ENCODE measurements around the gene CRISP3. TPM values are rescaled to one million over a fixed set of nuclear protein-coding genes. Genes with fewer than 3 reads are reported as not detected.

Gene CRISP3
- total and polyA plus RNA-seq, 2 of the 4 experiments (the other 2 are of a cell fraction): not detected

DNA sequence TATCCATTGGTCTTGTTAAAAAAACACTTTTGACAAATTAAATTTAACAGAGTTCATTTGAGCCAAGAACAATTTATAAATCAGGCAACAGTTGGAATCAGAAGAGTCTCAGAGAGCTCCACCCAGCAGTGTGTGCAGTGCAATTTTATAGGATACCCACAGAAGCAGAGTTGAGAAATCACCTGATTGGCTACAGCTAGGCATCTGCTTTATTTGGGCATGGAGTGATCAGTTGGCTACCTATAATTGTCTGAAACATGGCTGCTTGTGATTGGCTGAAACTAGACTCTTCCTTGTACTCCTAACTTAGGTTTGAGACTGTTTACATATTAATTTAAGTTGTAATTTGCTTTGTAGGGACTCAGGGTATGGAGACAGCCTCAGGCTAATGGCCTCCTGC is 30.9 kb upstream of the CRISP3 start:
- H4K20me1 ChIP-seq (ENCODE audit: insufficient read depth, low read length): no peaks in the 10 kb centered on the region
- POLR2A ChIA-PET (ENCODE audit: unreplicated experiment): no interaction called here
- no TSS peak for BruUV-seq (replicated peaks)

More for the DNA sequence above, 30.9 kb upstream of the CRISP3 start:
- no peaks in the 10 kb centered on the region for H3K36me3 ChIP-seq (ENCODE audit: control insufficient read depth, insufficient read depth, low read length)
- H4K91ac ChIP-seq (ENCODE audit: insufficient read depth, low read depth, low read length): no peak overlapping the region
- H3K4ac ChIP-seq (ENCODE audit: low read depth, low read length): no peak overlapping the region
- no peak overlapping the region for H2AFZ ChIP-seq (replicated peaks; ENCODE audit: low read length, poor library complexity)
- H3K79me1 ChIP-seq (ENCODE audit: low read depth in 1 of 2, low read length in 2 of 2): no peaks in the 10 kb centered on the region
- no peak overlapping the region for H3K27ac ChIP-seq (ENCODE audit: insufficient read depth, low read length)
- in situ Hi-C loops (cut with MboI; ENCODE audit: low sequenced_read_pairs) (no loop called here), dilution Hi-C loops (cut with HindIII; ENCODE audit: low sequenced_read_pairs, unreplicated experiment) (no loop called here), intact Hi-C loops (cut with micrococcal nuclease) (no loop called here)
- H4K5ac ChIP-seq (ENCODE audit: low read depth, low read length): no peak overlapping the region
- H2BK20ac ChIP-seq (ENCODE audit: low read depth, low read length): no peak overlapping the region
- H2BK120ac ChIP-seq (ENCODE audit: low read depth, low read length): no peak overlapping the region
- no peak overlapping the region for H3K4me2 ChIP-seq (ENCODE audit: low read depth, low read length)
- H4K8ac ChIP-seq (ENCODE audit: low read depth in 2 of 2, low read length in 2 of 2): no peak overlapping the region
- ATAC-seq (ENCODE audit: low read depth): no peak
- H3K4me1 ChIP-seq (ENCODE audit: control insufficient read depth, insufficient read depth, low read length): no peaks in the 10 kb centered on the region
- H3K9me1 ChIP-seq (ENCODE audit: insufficient read depth, low read length): no peaks in the 10 kb centered on the region
- no peak for TF ChIP-seq POLR2A (IDR thresholded peaks at IDR 0.05; ENCODE audit: low read depth, low read length)
- no peak for TF ChIP-seq BHLHE40 (IDR thresholded peaks at IDR 0.05; ENCODE audit: low read depth, low read length)
- TF ChIP-seq, protein P1, sequence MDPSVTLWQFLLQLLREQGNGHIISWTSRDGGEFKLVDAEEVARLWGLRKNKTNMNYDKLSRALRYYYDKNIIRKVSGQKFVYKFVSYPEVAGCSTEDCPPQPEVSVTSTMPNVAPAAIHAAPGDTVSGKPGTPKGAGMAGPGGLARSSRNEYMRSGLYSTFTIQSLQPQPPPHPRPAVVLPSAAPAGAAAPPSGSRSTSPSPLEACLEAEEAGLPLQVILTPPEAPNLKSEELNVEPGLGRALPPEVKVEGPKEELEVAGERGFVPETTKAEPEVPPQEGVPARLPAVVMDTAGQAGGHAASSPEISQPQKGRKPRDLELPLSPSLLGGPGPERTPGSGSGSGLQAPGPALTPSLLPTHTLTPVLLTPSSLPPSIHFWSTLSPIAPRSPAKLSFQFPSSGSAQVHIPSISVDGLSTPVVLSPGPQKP (IDR thresholded peaks at IDR 0.05; ENCODE audit: borderline replicate concordance, low read depth, low read length): no peak
- TF ChIP-seq FOS (IDR thresholded peaks at IDR 0.05; ENCODE audit: low read depth, low read length): no peak
- TF ChIP-seq CEBPB (IDR thresholded peaks at IDR 0.05; ENCODE audit: low read depth, low read length): no peak
- TF ChIP-seq MXI1 (IDR thresholded peaks at IDR 0.05; ENCODE audit: borderline replicate concordance, low read depth, low read length): no peak
- no peak overlapping the region for H3K56ac ChIP-seq (ENCODE audit: extremely low read depth, insufficient read depth, low read length)
- H3K23ac ChIP-seq (ENCODE audit: low read depth, low read length): no peak overlapping the region
- H3K9me3 ChIP-seq (ENCODE audit: control insufficient read depth, insufficient read depth, low read length): no peaks in the 10 kb centered on the region
- no peak overlapping the region for H3K14ac ChIP-seq (replicated peaks; ENCODE audit: low read depth, low read length)
- DNase-seq: no peak
- H2BK15ac ChIP-seq (ENCODE audit: low read depth, low read length): no peak overlapping the region
- H3K18ac ChIP-seq (ENCODE audit: low read depth, low read length): no peak overlapping the region
- H3K9ac ChIP-seq (ENCODE audit: low read depth, low read length): no peak overlapping the region
- no peaks in the 10 kb centered on the region for H3K27me3 ChIP-seq (ENCODE audit: control insufficient read depth, insufficient read depth, low read length)
- no peak overlapping the region for H3K4me3 ChIP-seq (ENCODE audit: insufficient read depth, low read depth, low read length)
- no peak overlapping the region for H2BK5ac ChIP-seq (ENCODE audit: low read depth, low read length, poor library complexity, severe bottlenecking)
- CTCF ChIA-PET: no interaction called here
- no peak overlapping the region for H2AK5ac ChIP-seq (ENCODE audit: low read depth, low read length)
- H2AK9ac ChIP-seq (replicated peaks; ENCODE audit: low read depth, low read length, poor library complexity): no peak overlapping the region

All from IMR-90 (cell line).